ENCODE results near the gene ATP2B3. TPM values are rescaled to one million over a fixed set of nuclear protein-coding genes. Genes with fewer than 3 reads are reported as not detected.

The ATP2B3 gene
- total RNA-seq, 4 donors from 2014 or later, result not detected

DNA sequence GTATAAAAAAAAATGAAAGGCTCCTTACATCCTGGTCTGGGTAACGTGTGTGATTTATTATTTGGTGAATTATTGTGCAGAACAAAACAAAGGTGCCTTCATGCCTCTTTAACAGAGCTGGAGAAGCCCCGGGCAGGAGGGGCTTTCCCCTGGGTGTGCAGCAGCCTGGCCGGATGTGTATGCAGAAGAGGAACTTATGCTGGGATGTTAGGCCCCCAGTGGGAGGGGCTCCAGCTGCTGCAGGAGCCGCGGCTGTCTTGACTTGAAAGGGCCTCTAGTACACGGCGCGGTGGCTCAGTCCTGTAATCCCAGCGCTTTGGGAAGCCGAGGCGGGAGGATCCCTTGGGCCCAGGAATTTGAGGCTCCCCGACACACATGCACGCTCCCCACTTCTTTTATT lies 65.5 kb downstream of the ATP2B3 start:
- DNase-seq (ENCODE audit: low spot score), result no peak
- no peak for ATAC-seq (ENCODE audit: low FRiP score)
- TF ChIP-seq CTCF (IDR thresholded peaks at IDR 0.05), result no peak

DNA sequence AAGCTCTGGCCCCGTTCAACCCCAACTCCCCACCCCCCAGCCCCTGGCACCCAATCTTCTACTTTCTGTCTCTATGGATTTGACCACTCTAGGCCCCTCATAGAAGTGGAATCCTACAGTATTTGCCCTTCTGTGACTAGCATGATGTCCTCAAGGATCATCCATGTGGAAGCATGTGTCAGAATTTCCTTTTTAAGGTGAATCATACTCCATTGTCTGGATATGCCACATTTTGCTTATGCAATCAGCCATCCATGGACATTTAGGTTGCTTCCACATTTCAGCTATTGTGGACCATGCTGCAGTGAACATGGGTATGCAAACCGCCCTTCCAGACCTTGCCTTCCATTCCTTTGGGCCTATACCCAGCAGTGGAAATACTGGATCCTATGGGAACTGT lies 66.0 kb downstream of the ATP2B3 start:
- DNase-seq (ENCODE audit: low spot score), result no peak
- TF ChIP-seq CTCF (IDR thresholded peaks at IDR 0.05), result no peak
- ATAC-seq (ENCODE audit: low FRiP score), result no peak

- DNase-seq (ENCODE audit: low spot score), result no peak
- ATAC-seq (ENCODE audit: low FRiP score), result no peak
- TF ChIP-seq CTCF (IDR thresholded peaks at IDR 0.05), result no peak
These were observed 68.4 kb downstream of the ATP2B3 start for GRCh38 chrX:153585827-153586226.

GRCh38 chrX:153587342-153587741 lies 69.9 kb downstream of the ATP2B3 start:
- ATAC-seq (ENCODE audit: low FRiP score) (no peak), DNase-seq (ENCODE audit: low spot score) (no peak)
- TF ChIP-seq CTCF (IDR thresholded peaks at IDR 0.05), result no peak

DNA sequence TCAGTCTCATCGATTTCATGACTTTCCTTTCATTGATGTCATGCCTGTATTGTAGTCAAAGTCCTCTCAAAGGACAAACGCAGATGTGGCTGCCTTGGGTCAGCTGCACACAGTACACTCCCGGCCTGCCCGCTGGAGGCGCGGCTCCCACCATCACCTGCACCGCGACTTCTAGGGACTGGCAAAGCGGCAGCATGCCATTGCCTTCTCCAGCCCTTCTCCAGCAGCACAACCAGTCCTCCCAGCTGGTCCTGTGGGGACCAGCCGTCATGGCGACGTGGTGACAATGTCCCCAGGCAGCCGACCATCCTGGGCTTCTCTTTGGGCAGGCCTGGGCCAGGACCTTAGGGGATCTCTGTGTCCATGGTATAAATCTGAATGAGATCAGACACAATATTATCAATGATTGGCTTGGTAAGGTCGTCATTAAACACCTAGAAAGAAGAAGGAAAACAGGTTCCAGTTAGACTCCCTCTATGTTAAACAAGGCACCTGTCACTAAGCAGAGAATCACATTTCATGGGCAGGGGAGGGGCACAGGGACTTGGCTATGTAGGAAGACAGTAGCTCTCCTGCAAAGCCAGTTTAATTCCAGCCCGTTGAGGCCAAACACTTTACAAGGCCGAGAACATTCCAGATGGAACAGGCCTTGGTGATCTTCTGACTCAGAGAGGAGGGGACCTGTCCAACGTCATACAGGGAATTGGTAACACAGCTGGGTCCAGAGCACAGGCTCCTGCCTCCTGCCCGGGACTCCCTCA lies 70.8 kb downstream of the ATP2B3 start:
- DNase-seq (ENCODE audit: low spot score), result no peak
- no peak for TF ChIP-seq CTCF (IDR thresholded peaks at IDR 0.05)
- ATAC-seq (ENCODE audit: low FRiP score), result no peak

DNA sequence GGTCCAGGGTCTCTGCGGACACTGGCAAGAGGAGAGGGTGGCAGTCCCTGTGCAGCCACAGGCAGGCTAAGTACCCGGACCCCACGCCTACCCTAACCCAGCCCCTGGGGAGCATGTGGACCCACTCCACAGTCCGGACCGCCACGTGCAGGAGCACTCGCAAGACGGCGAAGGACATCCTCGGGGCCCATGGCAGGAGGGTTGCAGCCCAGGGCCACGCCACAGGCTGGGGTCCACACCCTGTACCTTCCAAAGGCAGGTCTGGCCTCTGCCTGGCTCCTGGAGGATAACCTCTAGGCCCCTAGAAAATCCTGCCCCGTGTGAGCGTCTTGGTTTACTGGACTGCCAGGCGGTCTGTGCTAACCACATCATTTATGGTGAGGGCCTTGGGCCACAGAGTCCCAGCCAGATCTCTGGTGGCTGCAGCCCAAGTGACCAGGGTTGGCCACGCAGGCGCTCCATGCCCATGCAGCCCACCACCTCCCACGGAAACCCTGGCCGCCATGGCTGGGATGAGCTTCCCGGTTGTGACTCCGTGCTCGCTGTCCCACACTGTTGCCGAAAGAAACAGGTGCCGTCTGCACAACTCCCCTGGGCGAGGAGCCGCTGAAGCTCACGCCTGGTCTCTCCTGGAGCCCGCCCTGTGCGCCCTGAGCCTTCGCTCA lies 71.5 kb downstream of the ATP2B3 start:
- TF ChIP-seq CTCF (IDR thresholded peaks at IDR 0.05), result no peak
- ATAC-seq (ENCODE audit: low FRiP score) (no peak), DNase-seq (ENCODE audit: low spot score) (no peak)
